Breast epithelium (tissue), 3 donors: ENCODE data around the gene DUOXA2.

Source experiments
- POLR2A ChIP-seq: fragments of 450-650 bp; IDR thresholded peaks from one replicate; pipeline ENCODE4 v1.6.1; 2016; ENCODE audit warnings: antibody characterized with exemption, mild to moderate bottlenecking, moderate library complexity
- POLR2AphosphoS5 ChIP-seq, 3 donors: sonication (generic); formaldehyde crosslinking; IDR thresholded peaks; one replicate each; pipeline ENCODE4 v1.6.1; 2017; ENCODE audit warnings: antibody characterized with exemption in 3 of 3
- TF ChIP-seq, protein P1 (sequence below), 3 donors: fragments of 450-650 bp; IDR thresholded peaks; one replicate each; pipeline ENCODE4 v1.5.1; 2016 to 2017; ENCODE audit warnings: antibody characterized with exemption in 3 of 3, mild to moderate bottlenecking in 3 of 3, moderate library complexity in 3 of 3

DNA sequence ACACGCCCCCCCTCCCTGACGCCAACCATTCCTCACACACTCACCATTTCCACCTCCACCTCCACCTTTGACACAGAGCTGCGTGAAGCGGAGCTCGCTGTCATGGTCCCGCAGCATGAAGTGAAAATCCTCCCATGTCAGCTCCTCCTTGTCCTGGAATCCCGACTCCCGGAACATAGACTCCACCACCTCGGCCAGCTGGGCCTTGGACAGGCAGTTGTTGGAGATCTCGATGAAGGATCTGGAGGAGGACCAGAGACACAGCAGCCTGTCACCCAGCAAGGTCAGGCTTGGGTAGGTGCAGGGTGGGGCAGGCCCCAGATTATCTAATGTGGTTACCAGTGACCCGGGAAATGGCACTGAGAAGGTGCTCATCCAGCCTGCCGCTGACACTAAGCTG is 12.4 kb upstream of the DUOXA2 start:
- TF ChIP-seq, protein P1, sequence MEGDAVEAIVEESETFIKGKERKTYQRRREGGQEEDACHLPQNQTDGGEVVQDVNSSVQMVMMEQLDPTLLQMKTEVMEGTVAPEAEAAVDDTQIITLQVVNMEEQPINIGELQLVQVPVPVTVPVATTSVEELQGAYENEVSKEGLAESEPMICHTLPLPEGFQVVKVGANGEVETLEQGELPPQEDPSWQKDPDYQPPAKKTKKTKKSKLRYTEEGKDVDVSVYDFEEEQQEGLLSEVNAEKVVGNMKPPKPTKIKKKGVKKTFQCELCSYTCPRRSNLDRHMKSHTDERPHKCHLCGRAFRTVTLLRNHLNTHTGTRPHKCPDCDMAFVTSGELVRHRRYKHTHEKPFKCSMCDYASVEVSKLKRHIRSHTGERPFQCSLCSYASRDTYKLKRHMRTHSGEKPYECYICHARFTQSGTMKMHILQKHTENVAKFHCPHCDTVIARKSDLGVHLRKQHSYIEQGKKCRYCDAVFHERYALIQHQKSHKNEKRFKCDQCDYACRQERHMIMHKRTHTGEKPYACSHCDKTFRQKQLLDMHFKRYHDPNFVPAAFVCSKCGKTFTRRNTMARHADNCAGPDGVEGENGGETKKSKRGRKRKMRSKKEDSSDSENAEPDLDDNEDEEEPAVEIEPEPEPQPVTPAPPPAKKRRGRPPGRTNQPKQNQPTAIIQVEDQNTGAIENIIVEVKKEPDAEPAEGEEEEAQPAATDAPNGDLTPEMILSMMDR (IDR thresholded peaks at IDR 0.05): no peak
- no peak for TF ChIP-seq POLR2A
- no peak for TF ChIP-seq POLR2AphosphoS5 (IDR thresholded peaks at IDR 0.05)
